Type B pancreatic cell (in vitro differentiated cells): ENCODE measurements around the gene GRIP2. TPM values are rescaled to one million over a fixed set of nuclear protein-coding genes. Genes with fewer than 3 reads are reported as not detected.

Source experiments
- DNase-seq: peaks from one replicate; pipeline ENCODE4 v3.0.0; 2021; ENCODE audit warnings: mixed read lengths; ENCODE audit not compliant: unreplicated experiment; ENCODE audit errors: extremely low spot score
- H3K27ac Mint-ChIP-seq: 2 replicates; pipeline ENCODE4 v1.8.0; 2021; ENCODE audit warnings: mild to moderate bottlenecking, mixed read lengths
- H3K27me3 Mint-ChIP-seq: 2 replicates; pipeline ENCODE4 v1.8.0; 2021; ENCODE audit warnings: mixed read lengths
- H3K36me3 Mint-ChIP-seq: 2 replicates; pipeline ENCODE4 v1.8.0; 2021; ENCODE audit warnings: mixed read lengths
- H3K4me1 Mint-ChIP-seq: one replicate; pipeline ENCODE4 v1.8.0; 2021; ENCODE audit warnings: mixed read lengths; ENCODE audit not compliant: unreplicated experiment
- H3K4me3 Mint-ChIP-seq: 2 replicates; pipeline ENCODE4 v1.8.0; 2021; ENCODE audit warnings: mild to moderate bottlenecking, mixed read lengths
- H3K9me3 Mint-ChIP-seq: 2 replicates; pipeline ENCODE4 v1.8.0; 2021; ENCODE audit warnings: mixed read lengths
- total RNA-seq: library from RNA; stranded (reverse); gene quantifications from 2 replicates; pipeline ENCODE4 v1.2.1, GENCODE V29; 2021; ENCODE audit warnings: low replicate concordance
- TF ChIP-seq, protein P1 (sequence below): fragments of 200-600 bp; sonication (generic); conservative IDR thresholded peaks from 2 replicates; pipeline ENCODE4 v1.5.0; 2021; ENCODE audit warnings: antibody characterized with exemption, mild to moderate bottlenecking

GRIP2 gene
- total RNA-seq, 1 donor from 2014 or later = 5.6 TPM

DNA sequence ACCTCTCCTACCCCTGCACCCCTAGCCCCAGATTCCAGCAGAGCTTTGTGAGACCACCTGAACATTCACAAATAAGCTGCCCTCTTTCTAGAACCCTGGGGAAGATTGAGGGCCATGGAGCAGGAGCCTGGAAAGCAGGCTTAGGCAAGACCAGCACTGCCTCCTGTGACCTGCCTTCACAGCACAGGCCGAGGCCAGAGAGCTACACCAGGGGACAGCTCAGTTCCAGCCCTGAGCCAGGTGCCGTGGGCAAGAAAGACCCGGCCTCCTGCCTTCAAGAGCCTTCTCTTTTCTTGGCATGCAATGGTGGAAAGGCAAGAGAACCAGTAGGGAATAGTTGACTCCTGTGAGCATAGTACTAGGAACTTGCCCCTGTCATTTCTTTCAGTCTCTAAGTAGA, 89.6 kb downstream of the GRIP2 start:
- H3K4me3 Mint-ChIP-seq = no peak overlapping the region
- TF ChIP-seq, protein P1, sequence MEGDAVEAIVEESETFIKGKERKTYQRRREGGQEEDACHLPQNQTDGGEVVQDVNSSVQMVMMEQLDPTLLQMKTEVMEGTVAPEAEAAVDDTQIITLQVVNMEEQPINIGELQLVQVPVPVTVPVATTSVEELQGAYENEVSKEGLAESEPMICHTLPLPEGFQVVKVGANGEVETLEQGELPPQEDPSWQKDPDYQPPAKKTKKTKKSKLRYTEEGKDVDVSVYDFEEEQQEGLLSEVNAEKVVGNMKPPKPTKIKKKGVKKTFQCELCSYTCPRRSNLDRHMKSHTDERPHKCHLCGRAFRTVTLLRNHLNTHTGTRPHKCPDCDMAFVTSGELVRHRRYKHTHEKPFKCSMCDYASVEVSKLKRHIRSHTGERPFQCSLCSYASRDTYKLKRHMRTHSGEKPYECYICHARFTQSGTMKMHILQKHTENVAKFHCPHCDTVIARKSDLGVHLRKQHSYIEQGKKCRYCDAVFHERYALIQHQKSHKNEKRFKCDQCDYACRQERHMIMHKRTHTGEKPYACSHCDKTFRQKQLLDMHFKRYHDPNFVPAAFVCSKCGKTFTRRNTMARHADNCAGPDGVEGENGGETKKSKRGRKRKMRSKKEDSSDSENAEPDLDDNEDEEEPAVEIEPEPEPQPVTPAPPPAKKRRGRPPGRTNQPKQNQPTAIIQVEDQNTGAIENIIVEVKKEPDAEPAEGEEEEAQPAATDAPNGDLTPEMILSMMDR = no peak
- no peak overlapping the region for H3K27ac Mint-ChIP-seq
- no peak for DNase-seq
- H3K36me3 Mint-ChIP-seq = peaks cover 36% of the 10 kb centered on the region
- H3K9me3 Mint-ChIP-seq = no peaks in the 10 kb centered on the region
- H3K4me1 Mint-ChIP-seq = peaks cover 23% of the 10 kb centered on the region
- H3K27me3 Mint-ChIP-seq = no peaks in the 10 kb centered on the region

DNA sequence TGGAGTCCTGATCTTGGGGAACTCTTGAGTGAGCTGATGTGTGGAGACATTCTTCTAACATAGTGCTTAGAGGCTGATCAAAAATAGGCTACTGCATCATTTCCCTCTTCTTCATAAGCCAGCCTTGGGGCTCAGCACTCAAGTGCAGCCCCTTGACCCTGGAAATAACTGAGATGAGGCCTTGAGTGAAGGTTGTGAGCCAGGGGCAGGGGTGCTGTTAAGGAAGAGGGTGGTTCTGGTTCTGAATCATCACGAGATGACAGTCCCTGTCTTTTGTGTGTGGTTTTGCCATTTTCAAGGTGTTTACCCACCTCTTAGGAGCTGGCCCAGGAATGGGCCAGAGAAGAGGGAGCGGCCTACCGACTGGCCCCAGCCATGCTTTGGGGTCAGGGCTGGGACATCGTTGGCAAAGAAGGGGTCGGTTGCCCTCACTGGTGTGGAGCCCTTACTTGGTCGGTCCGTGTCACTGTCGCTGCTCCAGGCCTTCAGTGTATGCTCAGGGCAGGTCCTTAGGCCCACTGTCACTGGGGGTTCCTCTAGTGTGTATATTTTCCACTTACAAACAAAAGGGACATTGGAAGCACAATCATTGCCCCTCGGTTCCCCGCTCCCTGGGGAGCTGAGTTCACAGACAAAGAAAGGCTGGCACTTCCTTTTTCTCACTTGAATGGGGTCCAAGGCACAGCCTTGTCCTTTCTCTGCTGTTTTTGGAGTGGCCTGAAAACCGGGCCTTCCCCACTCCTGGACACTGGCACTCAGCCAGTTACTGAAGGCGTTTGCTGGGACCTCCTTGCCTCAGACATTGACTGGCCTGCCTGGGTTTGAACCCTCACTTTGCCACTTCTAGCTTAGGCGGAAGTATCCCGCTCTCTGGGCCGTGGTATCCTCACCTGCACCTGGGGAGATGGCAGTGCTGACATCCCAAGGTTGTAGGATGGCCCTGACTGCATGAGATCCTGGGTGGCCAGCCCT, 91.1 kb downstream of the GRIP2 start:
- H3K36me3 Mint-ChIP-seq = peaks cover 39% of the 10 kb centered on the region
- TF ChIP-seq, protein P1 = no peak
- DNase-seq = no peak
- no peaks in the 10 kb centered on the region for H3K27me3 Mint-ChIP-seq
- no peak overlapping the region for H3K4me3 Mint-ChIP-seq
- H3K9me3 Mint-ChIP-seq = no peaks in the 10 kb centered on the region
- peaks cover 13% of the 10 kb centered on the region for H3K4me1 Mint-ChIP-seq
- no peak overlapping the region for H3K27ac Mint-ChIP-seq

DNA sequence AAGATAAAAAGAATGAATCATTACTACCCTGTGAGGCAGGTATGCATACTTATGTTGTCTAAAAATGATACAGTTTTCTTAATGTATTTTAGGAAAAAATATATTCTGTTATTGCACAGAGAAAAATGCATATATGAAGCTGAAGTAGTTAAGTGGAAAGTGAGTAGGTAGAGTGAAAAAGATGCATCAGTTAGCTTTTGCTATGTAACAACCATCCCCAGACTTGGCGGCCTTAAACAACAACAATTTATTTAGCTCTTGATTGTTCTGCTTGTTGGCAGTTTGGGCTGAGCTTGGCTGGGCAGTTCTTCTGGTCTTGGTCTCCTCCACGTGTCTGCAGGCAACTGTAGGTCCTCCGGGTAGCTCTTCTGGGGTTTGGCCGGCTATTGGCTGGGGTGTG, 92.1 kb downstream of the GRIP2 start:
- peaks cover 41% of the 10 kb centered on the region for H3K36me3 Mint-ChIP-seq
- H3K4me1 Mint-ChIP-seq = peaks cover 9% of the 10 kb centered on the region
- TF ChIP-seq, protein P1 = no peak

DNA sequence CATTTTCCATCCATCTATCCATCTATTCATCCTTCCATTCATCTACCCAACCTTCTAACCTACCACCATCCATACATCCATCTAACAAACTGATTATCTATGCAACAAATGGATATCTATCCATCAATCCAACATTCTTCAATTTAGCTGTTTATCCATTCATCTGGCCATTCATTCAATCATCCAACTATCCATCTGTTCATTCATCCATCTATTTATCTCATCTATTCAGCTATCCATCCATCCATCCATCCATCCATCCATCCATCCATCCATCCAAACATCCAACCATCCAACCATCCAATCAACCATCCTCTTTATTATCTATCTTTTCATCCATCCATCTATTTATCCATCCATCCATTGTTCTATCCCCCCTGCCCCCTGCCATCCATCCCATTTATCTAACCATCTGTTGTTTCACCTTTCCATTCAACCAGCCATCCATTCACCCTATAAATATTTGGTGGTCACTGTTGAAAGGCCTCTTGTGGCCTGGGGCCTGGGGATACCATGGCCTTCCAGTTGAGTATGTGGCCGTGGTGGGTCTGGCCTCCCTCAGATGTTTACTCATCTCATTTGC, 93.1 kb downstream of the GRIP2 start:
- H3K27ac Mint-ChIP-seq = no peak overlapping the region
- no peaks in the 10 kb centered on the region for H3K4me1 Mint-ChIP-seq
- peaks cover 41% of the 10 kb centered on the region for H3K36me3 Mint-ChIP-seq
- no peaks in the 10 kb centered on the region for H3K27me3 Mint-ChIP-seq
- no peaks in the 10 kb centered on the region for H3K9me3 Mint-ChIP-seq
- no peak overlapping the region for H3K4me3 Mint-ChIP-seq
- DNase-seq = no peak
- TF ChIP-seq, protein P1 = no peak

More for the DNA sequence above, 92.1 kb downstream of the GRIP2 start:
- no peak overlapping the region for H3K27ac Mint-ChIP-seq
- no peak overlapping the region for H3K4me3 Mint-ChIP-seq
- no peaks in the 10 kb centered on the region for H3K9me3 Mint-ChIP-seq
- H3K27me3 Mint-ChIP-seq = no peaks in the 10 kb centered on the region
- no peak for DNase-seq

DNA sequence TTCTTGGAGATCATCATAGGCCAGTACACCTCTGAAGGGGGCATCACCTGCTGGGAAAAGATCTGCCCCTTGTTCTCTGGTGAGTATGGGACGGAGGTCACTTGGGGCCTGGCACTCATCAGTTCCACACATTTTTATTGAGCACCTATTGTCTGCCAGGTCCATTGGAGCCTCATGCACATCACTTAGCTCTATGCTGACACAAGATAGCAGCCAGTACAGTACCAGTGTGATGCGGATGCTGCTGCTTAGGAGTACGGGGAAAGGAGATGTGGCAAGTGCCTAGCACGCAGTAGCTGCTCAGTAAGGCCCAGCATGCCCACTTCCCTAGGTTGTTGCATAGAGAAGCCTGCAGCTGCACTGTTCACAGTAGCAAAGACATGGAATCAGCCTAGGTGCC, 94.4 kb downstream of the GRIP2 start:
- no peak overlapping the region for H3K27ac Mint-ChIP-seq
- H3K36me3 Mint-ChIP-seq = peaks cover 36% of the 10 kb centered on the region
- H3K27me3 Mint-ChIP-seq = no peaks in the 10 kb centered on the region
- no peaks in the 10 kb centered on the region for H3K4me1 Mint-ChIP-seq
- no peak for DNase-seq
- TF ChIP-seq, protein P1 = no peak
- no peaks in the 10 kb centered on the region for H3K9me3 Mint-ChIP-seq
- no peak overlapping the region for H3K4me3 Mint-ChIP-seq
